ENCODE measurements around the gene FRZB.
A peak's percentile ranks its signal among the peaks of the same experiment; 100 is the strongest.

Gene FRZB

GRCh38 chr2:182864949-182865570, 1.4 kb downstream of the FRZB start:
- in situ Hi-C loops (cut with HindIII; ENCODE audit: low sequenced_read_pairs), result no loop called here
- no peak for DNase-seq (ENCODE audit: low read depth, low spot score)
- no peak overlapping the region for H3K4me3 ChIP-seq (ENCODE audit: low read depth, low read length)
- no peak for TF ChIP-seq CTCF (IDR thresholded peaks at IDR 0.05; ENCODE audit: low read depth, low read length)

- in situ Hi-C loops (cut with HindIII; ENCODE audit: low sequenced_read_pairs), result no loop called here
- no peak for DNase-seq (ENCODE audit: low read depth, low spot score)
- H3K4me3 ChIP-seq (ENCODE audit: low read depth, low read length), result no peak overlapping the region
- TF ChIP-seq CTCF (IDR thresholded peaks at IDR 0.05; ENCODE audit: low read depth, low read length), result no peak
Observed at GRCh38 chr2:182863642-182864041, 2.8 kb downstream of the FRZB start.

- in situ Hi-C loops (cut with HindIII; ENCODE audit: low sequenced_read_pairs), result no loop called here
- H3K4me3 ChIP-seq (ENCODE audit: low read depth, low read length), result no peak overlapping the region
- no peak for TF ChIP-seq CTCF (IDR thresholded peaks at IDR 0.05; ENCODE audit: low read depth, low read length)
- no peak for DNase-seq (ENCODE audit: low read depth, low spot score)
Observed at GRCh38 chr2:182862091-182862490, 4.3 kb downstream of the FRZB start.

- no peak overlapping the region for H3K4me3 ChIP-seq (ENCODE audit: low read depth, low read length)
- no peak for TF ChIP-seq CTCF (IDR thresholded peaks at IDR 0.05; ENCODE audit: low read depth, low read length)
- no peak for DNase-seq (ENCODE audit: low read depth, low spot score)
- in situ Hi-C loops (cut with HindIII; ENCODE audit: low sequenced_read_pairs), result no loop called here
Observed at GRCh38 chr2:182860858-182861257, 5.6 kb downstream of the FRZB start.

GRCh38 chr2:182858671-182859070, 7.8 kb downstream of the FRZB start:
- no peak overlapping the region for H3K4me3 ChIP-seq (ENCODE audit: low read depth, low read length)
- DNase-seq (ENCODE audit: low read depth, low spot score), result peak; percentile 56
- in situ Hi-C loops (cut with HindIII; ENCODE audit: low sequenced_read_pairs), result no loop called here
- TF ChIP-seq CTCF (IDR thresholded peaks at IDR 0.05; ENCODE audit: low read depth, low read length), result no peak

- DNase-seq (ENCODE audit: low read depth, low spot score), result no peak
- in situ Hi-C loops (cut with HindIII; ENCODE audit: low sequenced_read_pairs), result no loop called here
- TF ChIP-seq CTCF (IDR thresholded peaks at IDR 0.05; ENCODE audit: low read depth, low read length), result no peak
- no peak overlapping the region for H3K4me3 ChIP-seq (ENCODE audit: low read depth, low read length)
Observed at GRCh38 chr2:182855376-182855775, 11.1 kb downstream of the FRZB start.
